AG08396 (cell line): ENCODE measurements around the gene DPYD.

Source experiments
- DNase-seq: peaks from one replicate; pipeline ENCODE4 v3.0.0; 2012; ENCODE audit warnings: low spot score, mixed read lengths

DPYD gene

GRCh38 chr1:97837161-97837560, 83.7 kb downstream of the DPYD start:
- no peak for DNase-seq

GRCh38 chr1:97834899-97835298, 85.9 kb downstream of the DPYD start:
- DNase-seq = no peak

GRCh38 chr1:97833881-97834280, 87.0 kb downstream of the DPYD start:
- DNase-seq = no peak

DNA sequence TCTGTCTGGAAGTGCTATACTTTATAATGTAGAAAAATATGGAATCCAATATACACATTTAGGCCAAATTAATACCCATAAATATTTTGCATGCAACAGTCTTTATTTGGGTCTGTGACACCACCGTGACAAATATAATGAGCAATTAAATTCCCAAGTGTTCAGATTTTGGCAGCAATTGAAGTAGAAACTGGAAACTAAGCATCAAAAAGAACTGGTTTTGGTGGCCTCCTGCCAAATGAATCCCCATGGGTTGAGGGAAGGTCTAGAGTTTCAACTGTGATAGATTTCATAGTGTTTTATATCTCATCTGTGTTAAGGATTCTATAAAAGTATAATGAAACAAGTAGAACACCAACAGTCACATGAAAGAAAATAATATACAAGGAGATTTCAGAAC, 88.4 kb downstream of the DPYD start:
- no peak for DNase-seq

DNA sequence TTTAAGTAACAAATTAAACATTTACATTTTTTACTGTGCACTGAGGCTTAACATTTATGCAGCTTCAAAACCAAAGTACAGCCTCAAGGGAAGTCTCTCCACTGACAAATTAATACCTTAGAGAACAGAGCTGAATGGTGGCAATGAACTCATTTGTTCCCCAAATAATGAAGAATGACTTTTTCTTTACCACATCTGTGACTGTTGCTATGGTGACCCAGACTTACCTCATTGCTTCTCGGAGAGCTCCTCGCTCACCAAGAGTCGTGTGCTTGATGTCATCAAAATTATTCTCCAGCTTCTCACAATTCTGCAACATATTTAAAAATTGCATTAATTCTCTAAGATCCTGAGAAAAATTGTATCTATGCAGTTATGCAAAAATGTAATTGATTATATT, 92.9 kb downstream of the DPYD start:
- no peak for DNase-seq

- no peak for DNase-seq
These were observed 94.0 kb downstream of the DPYD start for GRCh38 chr1:97826820-97827219.

DNA sequence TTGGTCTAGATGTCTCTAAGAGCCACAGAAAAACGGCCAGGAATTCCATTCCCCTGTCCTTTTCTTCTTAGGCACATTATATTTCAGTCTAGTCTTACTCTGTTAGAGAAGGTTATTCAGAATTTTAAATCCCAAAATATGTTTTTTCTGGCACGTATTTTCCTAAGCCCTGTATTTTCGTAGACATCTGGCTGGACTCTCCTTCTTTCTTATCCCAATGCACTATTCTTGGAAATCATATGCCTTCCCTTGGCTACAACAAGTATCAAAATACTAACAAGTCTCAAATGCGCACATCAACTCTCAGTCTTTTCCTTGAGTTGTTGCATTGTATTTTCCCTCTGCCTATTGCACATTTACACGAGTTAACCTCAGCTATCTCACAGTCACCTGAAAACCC, 96.2 kb downstream of the DPYD start:
- DNase-seq = no peak

DNA sequence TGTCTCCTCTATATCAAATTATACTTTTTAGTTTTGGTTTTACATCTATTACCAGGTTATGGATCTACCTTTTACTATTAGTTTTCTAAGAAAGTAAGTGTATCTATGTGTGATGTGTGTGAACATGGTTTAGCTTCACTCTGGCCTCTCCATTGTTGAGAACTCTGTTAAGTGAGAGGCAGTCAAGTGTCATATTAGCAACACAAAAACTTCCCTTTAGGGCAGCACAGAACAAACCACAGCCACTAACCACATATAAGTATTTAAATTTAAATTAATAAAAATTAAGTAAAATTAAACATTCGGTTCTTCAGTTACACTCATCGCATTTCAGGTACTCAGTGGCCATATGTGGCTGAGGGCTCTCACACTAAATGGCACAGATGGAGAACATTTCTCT, 96.6 kb downstream of the DPYD start:
- no peak for DNase-seq

DNA sequence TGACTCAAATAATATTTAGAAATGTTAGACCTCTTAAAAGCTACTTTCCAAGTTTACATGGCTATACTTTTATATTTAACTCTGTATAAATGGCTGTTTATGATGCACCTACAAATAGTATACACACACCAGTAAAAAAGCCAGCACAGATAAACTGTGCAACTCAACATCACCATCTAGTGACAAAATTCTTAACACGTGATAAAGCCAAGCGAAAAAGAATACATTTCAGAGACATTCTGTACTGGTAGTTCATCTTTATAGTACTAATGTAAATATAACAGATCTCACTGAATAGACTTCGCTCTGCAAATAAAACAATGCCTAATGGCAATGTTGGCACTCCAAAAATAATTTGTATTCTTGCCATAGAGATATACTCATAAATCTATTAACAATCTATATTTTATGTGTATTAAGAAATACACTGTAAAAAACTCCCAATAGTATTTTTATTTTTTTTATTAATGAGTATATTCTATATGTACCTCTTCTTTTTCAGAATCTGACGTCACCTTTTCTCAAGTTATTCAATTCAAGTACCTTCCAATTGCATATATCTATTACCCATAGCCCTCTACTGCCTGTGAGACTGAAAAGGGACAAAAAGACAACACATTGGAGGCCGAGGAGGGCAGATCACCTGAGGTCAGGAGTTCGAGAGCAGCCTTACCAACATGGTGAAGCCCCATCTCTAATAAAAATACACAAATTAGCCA, 100.2 kb downstream of the DPYD start:
- DNase-seq = peak; percentile 12

DNA sequence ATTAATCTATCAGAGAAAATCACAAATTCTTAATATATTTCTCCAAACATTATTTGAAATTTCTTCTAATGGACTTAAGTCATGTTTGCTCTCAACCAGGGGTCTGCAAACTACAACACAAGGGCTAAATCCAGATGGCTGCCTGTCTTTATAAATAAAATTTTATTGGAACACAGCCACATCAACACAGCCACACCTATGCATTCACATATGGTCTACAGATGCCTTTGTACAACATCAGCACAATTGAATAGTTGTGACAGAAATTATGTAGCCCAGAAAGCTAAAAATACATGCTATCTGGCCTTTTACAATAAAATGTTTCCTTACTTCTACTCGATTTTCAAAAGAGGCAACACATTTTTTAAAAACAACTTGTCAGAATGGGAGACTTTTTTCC, 103.9 kb downstream of the DPYD start:
- DNase-seq = no peak

DNA sequence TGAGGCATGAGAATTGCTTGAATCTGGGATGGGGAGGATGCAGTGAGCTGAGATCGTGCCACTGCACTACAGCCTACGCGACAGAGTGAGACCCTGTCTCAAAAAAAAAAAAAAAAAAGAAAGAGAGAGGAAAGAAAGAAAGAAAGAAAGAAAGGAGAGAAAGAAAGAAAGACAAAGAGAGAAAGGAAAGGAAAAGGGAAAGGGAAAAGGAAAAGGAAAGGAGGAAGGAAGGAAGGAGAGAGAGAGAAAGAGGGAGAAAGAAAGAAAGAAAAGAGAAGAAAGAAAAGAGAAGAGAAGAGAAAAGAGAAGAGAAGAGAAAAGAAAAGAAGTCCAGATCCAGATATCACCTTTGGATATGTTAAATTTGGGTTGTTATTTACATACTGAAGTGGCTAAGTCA, 106.0 kb downstream of the DPYD start:
- no peak for DNase-seq

GRCh38 chr1:97814121-97814520, 106.7 kb downstream of the DPYD start:
- DNase-seq = peak; percentile 6

- DNase-seq = no peak
These were observed 108.8 kb downstream of the DPYD start for GRCh38 chr1:97812076-97812475.

DNA sequence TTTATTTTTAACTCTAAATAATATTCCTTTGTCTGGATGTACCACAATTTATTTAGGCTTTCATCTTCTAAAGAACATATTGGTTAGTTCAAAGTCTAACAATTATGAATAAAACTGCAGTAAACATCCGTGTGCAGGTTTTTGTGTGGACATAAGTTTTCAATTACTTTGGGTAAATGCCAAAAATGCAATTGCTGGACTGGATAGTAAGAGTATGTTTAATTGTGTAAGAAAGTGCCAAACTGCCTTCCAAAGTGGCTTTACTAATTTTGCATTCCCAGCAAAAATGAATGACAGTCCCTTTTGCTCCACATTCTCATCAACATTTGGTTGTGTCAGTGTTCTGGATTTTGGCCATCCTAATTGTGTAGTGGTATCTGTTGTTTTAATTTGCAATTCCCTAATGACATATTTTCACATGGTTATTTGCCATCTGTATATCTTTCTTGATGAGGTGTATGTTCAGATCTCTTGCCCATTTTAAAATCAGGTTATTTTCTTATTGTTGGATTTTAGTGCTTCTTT, 113.8 kb downstream of the DPYD start:
- no peak for DNase-seq

DNA sequence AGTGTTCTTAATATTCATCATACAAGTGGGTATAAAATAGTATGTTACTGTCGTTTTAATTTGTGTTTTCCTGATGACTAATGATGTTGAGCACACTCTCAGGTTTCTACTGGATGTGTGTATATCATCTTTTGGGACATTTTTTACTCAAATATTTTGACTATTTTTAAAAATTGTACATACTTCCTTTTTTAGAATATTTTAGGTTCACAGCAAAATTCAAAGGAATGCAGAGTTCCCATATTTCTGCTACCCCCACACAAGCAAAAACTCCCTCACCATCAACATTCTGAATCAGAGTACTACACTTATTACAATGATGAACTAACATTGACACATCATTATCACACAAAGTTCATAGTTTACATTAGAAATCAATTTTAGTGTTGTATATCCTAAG, 114.5 kb downstream of the DPYD start:
- no peak for DNase-seq

GRCh38 chr1:97805093-97805492, 115.7 kb downstream of the DPYD start:
- no peak for DNase-seq

DNA sequence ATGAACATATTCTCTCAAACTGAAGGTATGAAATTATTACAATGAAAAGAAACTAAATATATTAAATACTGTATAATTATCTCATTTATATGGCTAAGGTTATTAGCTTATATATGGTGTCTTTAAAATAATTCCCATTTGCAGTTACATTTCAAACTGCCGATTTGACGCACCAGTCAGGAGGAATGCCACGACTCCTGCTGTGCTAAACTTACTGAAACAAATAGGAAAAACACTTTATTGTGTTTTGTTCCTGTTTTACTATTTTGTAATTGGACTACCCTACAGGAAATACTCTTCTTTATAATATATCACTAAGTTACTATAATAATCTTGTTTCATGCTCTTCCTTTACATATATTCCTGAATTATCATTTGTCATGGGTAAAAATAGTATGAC, 117.8 kb downstream of the DPYD start:
- DNase-seq = no peak

GRCh38 chr1:97802011-97802410, 118.8 kb downstream of the DPYD start:
- DNase-seq = no peak

- no peak for DNase-seq
These were observed 123.2 kb downstream of the DPYD start for GRCh38 chr1:97797403-97798183.

GRCh38 chr1:97796711-97797110, 124.1 kb downstream of the DPYD start:
- DNase-seq = no peak

- DNase-seq = no peak
These were observed 128.2 kb downstream of the DPYD start for GRCh38 chr1:97792655-97793054.

- DNase-seq = no peak
These were observed 129.6 kb downstream of the DPYD start for GRCh38 chr1:97791251-97791650.

DNA sequence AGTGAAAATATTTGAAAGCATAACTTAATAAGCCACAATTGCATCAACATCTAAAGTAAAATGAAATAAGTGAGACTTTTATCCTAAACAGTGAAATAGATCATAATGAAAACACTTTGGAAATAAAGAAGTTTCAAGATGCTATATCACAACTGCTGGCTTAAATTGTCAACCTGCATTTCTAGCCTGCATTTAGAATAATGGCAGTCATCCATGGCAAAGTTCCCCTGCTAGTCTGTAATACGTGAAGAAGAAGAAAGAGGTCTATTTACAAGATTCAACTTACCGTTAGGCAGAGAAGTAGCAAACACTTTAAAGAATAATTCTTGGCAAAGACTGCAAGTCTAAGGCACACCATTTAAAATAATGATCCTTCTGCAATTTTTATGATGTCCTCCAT, 133.6 kb downstream of the DPYD start:
- no peak for DNase-seq

- DNase-seq = no peak
These were observed 136.2 kb downstream of the DPYD start for GRCh38 chr1:97784661-97785060.
